HEK293 (cell line): Measurements from ENCODE around the gene ZSCAN18.

Experiments used
- CTCF ChIA-PET: fragments of 350-600 bp; formaldehyde crosslinking; extraction: SDS; loops from one replicate; lab custom pipeline; 2021; ENCODE audit warnings: antibody characterized with exemption; lab: Yijun Ruan, JAX
- POLR2A ChIA-PET: fragments of 300-600 bp; formaldehyde crosslinking; extraction: SDS; loops from one replicate; lab custom pipeline; 2020; ENCODE audit warnings: antibody characterized with exemption, inconsistent platforms; lab: Yijun Ruan, JAX
- H3K27ac ChIP-seq: fragments of 200-500 bp; sonication (Bioruptor generic); 2 replicates; pipeline ENCODE4 v1.5.1; 2014; ENCODE audit warnings: low read depth, low read length, control low read depth, inconsistent platforms; ENCODE audit errors: extremely low read depth
- H3K36me3 ChIP-seq, 2 experiments: fragments of 200-500 bp in 1 of 2; sonication (Bioruptor generic) in 1 of 2; 1 replicate in 1 of 2; 2 replicates in 1 of 2; pipeline ENCODE4 v1.5.1; 2014 to 2017; ENCODE audit warnings: inconsistent platforms in 2 of 2, low read length in 2 of 2; ENCODE audit not compliant: control insufficient read depth in 2 of 2, insufficient read depth in 1 of 2
- H3K4me1 ChIP-seq: fragments of 200-500 bp; sonication (Bioruptor generic); 2 replicates; pipeline ENCODE4 v1.5.1; 2014; ENCODE audit warnings: mild to moderate bottlenecking, low read length, inconsistent platforms; ENCODE audit not compliant: control insufficient read depth, insufficient read depth
- H3K4me3 ChIP-seq: 2 replicates; pipeline ENCODE4 v1.5.1; 2011; ENCODE audit warnings: low read depth, mild to moderate bottlenecking, control low read depth, low read length, moderate library complexity
- H3K9me3 ChIP-seq: fragments of 200-500 bp; sonication (Bioruptor generic); 2 replicates; pipeline ENCODE4 v1.5.1; 2014; ENCODE audit warnings: low read depth, low read length, inconsistent platforms; ENCODE audit not compliant: control insufficient read depth, insufficient read depth
- ELK4 ChIP-seq: IDR thresholded peaks from 2 replicates; pipeline ENCODE4 v1.6.1; 2011; ENCODE audit warnings: mild to moderate bottlenecking, low read depth, low read length, borderline replicate concordance
- HIC1 ChIP-seq: fragments of 450-650 bp; formaldehyde crosslinking; IDR thresholded peaks from 2 replicates; pipeline ENCODE4 v1.5.1; 2016; ENCODE audit warnings: missing biosample characterization, missing genetic modification characterization
- HOXA7 ChIP-seq: sonication (generic); formaldehyde crosslinking; IDR thresholded peaks from 2 replicates; pipeline ENCODE4 v1.8.1; 2022; ENCODE audit warnings: missing genetic modification reagents, borderline replicate concordance
- MEIS1 ChIP-seq: sonication (generic); formaldehyde crosslinking; IDR thresholded peaks from 2 replicates; pipeline ENCODE4 v1.8.1; 2022; ENCODE audit warnings: missing genetic modification reagents, mild to moderate bottlenecking, borderline replicate concordance
- MYNN ChIP-seq: fragments of 450-650 bp; formaldehyde crosslinking; IDR thresholded peaks from 2 replicates; pipeline ENCODE4 v1.5.1; 2016; ENCODE audit warnings: missing biosample characterization, missing genetic modification characterization, borderline replicate concordance
- PRDM4 ChIP-seq: fragments of 450-650 bp; formaldehyde crosslinking; IDR thresholded peaks from 2 replicates; pipeline ENCODE4 v1.5.1; 2017; ENCODE audit warnings: missing biosample characterization, missing genetic modification characterization
- SALL2 ChIP-seq: fragments of 450-650 bp; formaldehyde crosslinking; IDR thresholded peaks from 2 replicates; pipeline ENCODE4 v1.5.0; 2017; ENCODE audit warnings: missing biosample characterization, mild to moderate bottlenecking, missing genetic modification characterization, borderline replicate concordance
- SCRT1 ChIP-seq: fragments of 450-650 bp; formaldehyde crosslinking; IDR thresholded peaks from 2 replicates; pipeline ENCODE4 v1.5.1; 2016; ENCODE audit warnings: missing biosample characterization, missing genetic modification characterization, borderline replicate concordance
- TRIM28 ChIP-seq: IDR thresholded peaks from 2 replicates; pipeline ENCODE4 v1.6.1; 2011; ENCODE audit warnings: low read length, control low read depth, borderline replicate concordance
- ZBTB1 ChIP-seq: fragments of 450-650 bp; formaldehyde crosslinking; IDR thresholded peaks from 2 replicates; pipeline ENCODE4 v1.5.1; 2016; ENCODE audit warnings: missing biosample characterization, missing genetic modification characterization
- ZBTB48 ChIP-seq: fragments of 450-650 bp; formaldehyde crosslinking; IDR thresholded peaks from 2 replicates; pipeline ENCODE4 v1.5.1; 2016; ENCODE audit warnings: missing biosample characterization, missing genetic modification characterization
- ZNF157 ChIP-seq: fragments of 450-650 bp; formaldehyde crosslinking; IDR thresholded peaks from 2 replicates; pipeline ENCODE4 v1.5.1; 2016; ENCODE audit warnings: missing biosample characterization, missing genetic modification characterization
- ZNF16 ChIP-seq: fragments of 450-650 bp; formaldehyde crosslinking; IDR thresholded peaks from 2 replicates; pipeline ENCODE4 v1.5.1; 2016; ENCODE audit warnings: low read depth, missing biosample characterization, missing genetic modification characterization
- ZNF2 ChIP-seq: fragments of 450-650 bp; formaldehyde crosslinking; IDR thresholded peaks from 2 replicates; pipeline ENCODE4 v1.5.1; 2016; ENCODE audit warnings: missing biosample characterization, missing genetic modification characterization
- ZNF239 ChIP-seq: fragments of 450-650 bp; formaldehyde crosslinking; IDR thresholded peaks from 2 replicates; pipeline ENCODE4 v1.5.1; 2016; ENCODE audit warnings: missing biosample characterization, missing genetic modification characterization
- ZNF280D ChIP-seq: fragments of 450-650 bp; formaldehyde crosslinking; IDR thresholded peaks from 2 replicates; pipeline ENCODE4 v1.5.1; 2016; ENCODE audit warnings: missing biosample characterization, missing genetic modification characterization
- ZNF416 ChIP-seq: fragments of 450-650 bp; formaldehyde crosslinking; IDR thresholded peaks from 2 replicates; pipeline ENCODE4 v1.5.1; 2016; ENCODE audit warnings: missing biosample characterization, missing genetic modification characterization
- ZNF433 ChIP-seq: fragments of 450-650 bp; formaldehyde crosslinking; IDR thresholded peaks from 2 replicates; pipeline ENCODE4 v1.5.1; 2016; ENCODE audit warnings: missing biosample characterization, missing genetic modification characterization, low read depth
- ZNF513 ChIP-seq: fragments of 450-650 bp; IDR thresholded peaks from 2 replicates; pipeline ENCODE4 v1.5.1; 2018; ENCODE audit warnings: missing biosample characterization, missing genetic modification characterization
- ZNF521 ChIP-seq: fragments of 450-650 bp; formaldehyde crosslinking; IDR thresholded peaks from 2 replicates; pipeline ENCODE4 v1.5.1; 2017; ENCODE audit warnings: missing biosample characterization, mild to moderate bottlenecking, missing genetic modification characterization
- ZNF548 ChIP-seq: fragments of 450-650 bp; formaldehyde crosslinking; IDR thresholded peaks from 2 replicates; pipeline ENCODE4 v1.5.1; 2016; ENCODE audit warnings: missing biosample characterization, missing genetic modification characterization
- ZNF600 ChIP-seq: fragments of 450-650 bp; formaldehyde crosslinking; IDR thresholded peaks from 2 replicates; pipeline ENCODE4 v1.5.1; 2016; ENCODE audit warnings: missing biosample characterization, missing genetic modification characterization
- ZNF776 ChIP-seq: fragments of 450-650 bp; formaldehyde crosslinking; IDR thresholded peaks from 2 replicates; pipeline ENCODE4 v1.5.0; 2017; ENCODE audit warnings: missing biosample characterization, missing genetic modification characterization, borderline replicate concordance
- ZNF792 ChIP-seq: fragments of 450-650 bp; formaldehyde crosslinking; IDR thresholded peaks from 2 replicates; pipeline ENCODE4 v1.5.1; 2016; ENCODE audit warnings: missing biosample characterization, missing genetic modification characterization
- ZNF843 ChIP-seq: fragments of 450-650 bp; formaldehyde crosslinking; IDR thresholded peaks from 2 replicates; pipeline ENCODE4 v1.5.1; 2016; ENCODE audit warnings: missing biosample characterization, missing genetic modification characterization
- ZSCAN18 ChIP-seq: fragments of 450-650 bp; formaldehyde crosslinking; IDR thresholded peaks from 2 replicates; pipeline ENCODE4 v1.5.1; 2016; ENCODE audit warnings: missing biosample characterization, missing genetic modification characterization

Gene ZSCAN18

GRCh38 chr19:58118979-58119733 lies 21.1 kb upstream of the ZSCAN18 start:
- ChIA-PET POLR2A (no interaction called here), CTCF (no interaction called here)

GRCh38 chr19:58117841-58118575 lies 20.0 kb upstream of the ZSCAN18 start:
- ChIA-PET POLR2A (no interaction called here), CTCF (no interaction called here)
- no peak overlapping the region for H3K4me3 ChIP-seq
- H3K9me3 ChIP-seq: peaks cover 3% of the 10 kb centered on the region; the same call in 1 of the 2 replicates
- H3K4me1 ChIP-seq: no peaks in the 10 kb centered on the region
- no peaks in the 10 kb centered on the region for H3K36me3 ChIP-seq
- no peak overlapping the region for H3K27ac ChIP-seq
- TF ChIP-seq ZNF239 (no peak), ELK4 (no peak), ZNF513 (tag by site-specific recombination) (no peak), ZNF843 (tag by site-specific recombination) (no peak), ZNF433 (tag by site-specific recombination) (no peak), ZNF280D (tag by site-specific recombination) (no peak), ZNF792 (tag by site-specific recombination) (no peak), MYNN (no peak), PRDM4 (no peak)

More at GRCh38 chr19:58118979-58119733, 21.1 kb upstream of the ZSCAN18 start:
- no peaks in the 10 kb centered on the region for H3K4me1 ChIP-seq
- no peaks in the 10 kb centered on the region for H3K36me3 ChIP-seq
- H3K27ac ChIP-seq: no peak overlapping the region
- peaks cover 3% of the 10 kb centered on the region; the same call in 1 of the 2 replicates for H3K9me3 ChIP-seq
- H3K4me3 ChIP-seq: no peak overlapping the region
- no peak for TF ChIP-seq ZNF548 (tag by site-specific recombination)
- TF ChIP-seq ZNF416: no peak
- no peak for TF ChIP-seq ZBTB1 (tag by site-specific recombination)
- no peak for TF ChIP-seq ZNF157 (tag by site-specific recombination)
- no peak for TF ChIP-seq ZNF776 (tag by site-specific recombination)
- TF ChIP-seq ZNF2: no peak
- TF ChIP-seq HOXA7 (CRISPR knock-in tag): no peak
- no peak for TF ChIP-seq MEIS1 (CRISPR knock-in tag)
- TF ChIP-seq ZSCAN18 (tag by site-specific recombination): no peak
- TF ChIP-seq ZBTB48 (tag by site-specific recombination): no peak
- no peak for TF ChIP-seq TRIM28
- TF ChIP-seq ZNF16 (tag by site-specific recombination): no peak
- no peak for TF ChIP-seq HIC1
- no peak for TF ChIP-seq ZNF600 (tag by site-specific recombination)
- no peak for TF ChIP-seq SALL2
- TF ChIP-seq SCRT1 (tag by site-specific recombination): no peak
- TF ChIP-seq ZNF521 (tag by site-specific recombination): no peak
